Measurements from ENCODE around the gene HSDL2. TPM values are rescaled to one million over a fixed set of nuclear protein-coding genes. Genes with fewer than 3 reads are reported as not detected.

Gene HSDL2
- total RNA-seq, 1 donor from 2014 or later = 55.3 TPM

DNA sequence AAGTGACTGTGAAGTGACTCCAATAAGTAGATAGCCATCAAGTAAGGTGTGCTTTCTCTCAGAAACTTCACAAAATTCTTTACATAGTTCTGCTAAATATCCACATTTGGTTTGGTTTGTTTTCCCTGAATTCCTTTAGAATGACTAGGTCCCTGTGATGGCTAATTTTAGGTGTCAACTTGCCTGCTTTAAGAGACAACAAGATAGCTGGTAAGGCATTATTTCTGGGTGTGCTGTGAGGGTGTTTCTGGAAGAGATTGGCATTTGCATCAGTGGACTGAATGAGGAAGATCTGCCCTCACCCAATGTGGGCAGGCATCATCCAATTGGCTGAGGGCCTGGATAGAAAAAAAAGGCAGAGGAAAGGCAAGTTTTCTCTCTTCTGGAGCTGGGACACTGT, 38.2 kb upstream of the HSDL2 start:
- DNase-seq (no peak), ATAC-seq (no peak)
- no peaks in the 10 kb centered on the region for H3K27me3 ChIP-seq (ENCODE audit: low read depth)
- no peak overlapping the region for H3K4me3 ChIP-seq
- intact Hi-C loops (cut with DNase I) = no loop called here
- TF ChIP-seq, protein P1, sequence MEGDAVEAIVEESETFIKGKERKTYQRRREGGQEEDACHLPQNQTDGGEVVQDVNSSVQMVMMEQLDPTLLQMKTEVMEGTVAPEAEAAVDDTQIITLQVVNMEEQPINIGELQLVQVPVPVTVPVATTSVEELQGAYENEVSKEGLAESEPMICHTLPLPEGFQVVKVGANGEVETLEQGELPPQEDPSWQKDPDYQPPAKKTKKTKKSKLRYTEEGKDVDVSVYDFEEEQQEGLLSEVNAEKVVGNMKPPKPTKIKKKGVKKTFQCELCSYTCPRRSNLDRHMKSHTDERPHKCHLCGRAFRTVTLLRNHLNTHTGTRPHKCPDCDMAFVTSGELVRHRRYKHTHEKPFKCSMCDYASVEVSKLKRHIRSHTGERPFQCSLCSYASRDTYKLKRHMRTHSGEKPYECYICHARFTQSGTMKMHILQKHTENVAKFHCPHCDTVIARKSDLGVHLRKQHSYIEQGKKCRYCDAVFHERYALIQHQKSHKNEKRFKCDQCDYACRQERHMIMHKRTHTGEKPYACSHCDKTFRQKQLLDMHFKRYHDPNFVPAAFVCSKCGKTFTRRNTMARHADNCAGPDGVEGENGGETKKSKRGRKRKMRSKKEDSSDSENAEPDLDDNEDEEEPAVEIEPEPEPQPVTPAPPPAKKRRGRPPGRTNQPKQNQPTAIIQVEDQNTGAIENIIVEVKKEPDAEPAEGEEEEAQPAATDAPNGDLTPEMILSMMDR (IDR thresholded peaks at IDR 0.05) = no peak
- H3K36me3 ChIP-seq = no peaks in the 10 kb centered on the region
- no peaks in the 10 kb centered on the region for H3K4me1 ChIP-seq
- no peaks in the 10 kb centered on the region for H3K9me3 ChIP-seq
- H3K27ac ChIP-seq = no peak overlapping the region

DNA sequence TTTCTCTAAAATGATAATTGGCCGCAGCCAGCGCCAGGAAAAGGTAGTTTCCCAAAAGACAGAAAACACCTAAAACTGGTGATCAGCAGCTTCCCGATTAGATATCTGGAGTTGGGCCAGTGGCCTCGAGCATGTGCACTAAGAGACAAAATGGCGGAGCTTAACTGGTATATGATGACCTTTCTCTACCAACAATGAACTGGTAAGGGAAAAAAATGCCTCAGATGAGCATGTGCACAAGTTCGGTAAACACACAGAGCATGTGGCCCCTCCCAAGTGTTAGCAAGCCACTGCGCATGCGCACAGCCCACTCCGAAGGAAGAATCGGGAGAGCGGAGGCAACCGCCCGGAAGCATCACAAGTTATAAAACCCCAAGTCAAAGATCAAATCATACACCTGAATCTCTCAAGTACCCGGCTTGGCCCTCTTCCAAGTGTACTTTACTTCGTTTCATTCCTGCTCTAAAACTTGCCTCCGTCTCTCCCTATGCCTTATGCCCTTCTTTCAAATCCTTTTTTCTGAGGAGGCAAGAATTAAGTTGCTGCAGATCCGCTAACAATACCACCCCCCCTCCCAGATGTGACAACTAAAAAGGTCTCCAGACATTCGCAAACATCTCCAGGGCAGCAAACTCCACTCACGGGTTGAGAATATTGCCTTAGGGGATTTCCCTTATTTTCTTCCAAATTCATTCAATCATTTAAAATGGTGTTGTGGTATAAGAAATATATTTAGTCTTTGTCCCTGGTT, 31.5 kb upstream of the HSDL2 start:
- Histone ChIP-seq H3K27me3 (ENCODE audit: low read depth) (no peaks in the 10 kb centered on the region), H3K4me1 (no peaks in the 10 kb centered on the region), H3K27ac (no peak overlapping the region), H3K4me3 (peak overlapping the region; percentile 49), H3K36me3 (no peaks in the 10 kb centered on the region), H3K9me3 (no peaks in the 10 kb centered on the region)
- TF ChIP-seq, protein P1 (IDR thresholded peaks at IDR 0.05) = no peak
- DNase-seq = peak; percentile 89
- ATAC-seq = peak; percentile 83 to 91
- intact Hi-C loops (cut with DNase I) = no loop called here

DNA sequence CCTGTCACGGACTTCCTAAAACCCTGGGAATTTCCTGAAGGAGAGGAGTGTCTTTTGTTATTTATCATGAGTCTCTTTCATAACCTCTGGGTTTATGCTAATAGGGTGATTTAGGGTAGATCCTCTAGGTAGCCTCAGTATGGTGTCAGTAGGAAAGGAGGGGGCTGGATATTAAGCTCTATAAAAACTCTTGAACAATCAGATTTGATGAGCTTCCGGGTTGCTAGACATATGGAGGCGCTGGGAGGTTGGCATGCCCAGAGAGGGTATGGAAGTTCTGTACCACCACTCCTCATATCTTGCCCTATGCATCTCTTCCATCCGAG, 30.9 kb upstream of the HSDL2 start:
- DNase-seq (no peak), ATAC-seq (peak in 1 of 2 donors; percentile 45)
- Histone ChIP-seq H3K9me3 (no peaks in the 10 kb centered on the region), H3K36me3 (no peaks in the 10 kb centered on the region), H3K4me1 (no peaks in the 10 kb centered on the region), H3K4me3 (peak overlapping the region; percentile 49), H3K27me3 (ENCODE audit: low read depth) (no peaks in the 10 kb centered on the region), H3K27ac (no peak overlapping the region)
- intact Hi-C loops (cut with DNase I) = no loop called here
- TF ChIP-seq, protein P1 (IDR thresholded peaks at IDR 0.05) = no peak

DNA sequence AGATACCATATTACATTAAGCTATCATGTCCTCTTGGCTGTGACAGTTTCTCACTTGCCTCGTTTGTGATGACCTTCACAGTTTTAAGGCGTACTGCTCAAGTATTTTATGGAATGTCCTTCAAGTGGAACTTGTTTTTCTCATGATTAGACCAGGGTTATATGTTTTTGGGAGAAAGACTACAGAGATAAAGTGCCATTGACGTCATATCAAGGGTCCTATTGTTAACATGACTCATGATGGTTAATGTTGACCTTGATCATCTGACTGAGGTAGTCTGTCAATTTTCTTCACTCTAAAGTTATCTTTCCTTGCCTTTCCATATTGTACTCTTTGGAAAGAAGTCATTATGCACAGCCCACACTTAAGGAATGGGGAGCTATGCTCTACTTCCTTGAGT, 28.7 kb upstream of the HSDL2 start:
- H3K4me3 ChIP-seq = no peak overlapping the region
- no peaks in the 10 kb centered on the region for H3K27me3 ChIP-seq (ENCODE audit: low read depth)
- H3K36me3 ChIP-seq = no peaks in the 10 kb centered on the region
- ATAC-seq = no peak
- no peak overlapping the region for H3K27ac ChIP-seq
- no peaks in the 10 kb centered on the region for H3K9me3 ChIP-seq
- TF ChIP-seq, protein P1 (IDR thresholded peaks at IDR 0.05) = no peak
- intact Hi-C loops (cut with DNase I) = loop anchor here (10.0 kb wide), 1 partner anchor 256 kb away; no protein-coding TSS in a partner anchor
- DNase-seq = no peak
- no peaks in the 10 kb centered on the region for H3K4me1 ChIP-seq

DNA sequence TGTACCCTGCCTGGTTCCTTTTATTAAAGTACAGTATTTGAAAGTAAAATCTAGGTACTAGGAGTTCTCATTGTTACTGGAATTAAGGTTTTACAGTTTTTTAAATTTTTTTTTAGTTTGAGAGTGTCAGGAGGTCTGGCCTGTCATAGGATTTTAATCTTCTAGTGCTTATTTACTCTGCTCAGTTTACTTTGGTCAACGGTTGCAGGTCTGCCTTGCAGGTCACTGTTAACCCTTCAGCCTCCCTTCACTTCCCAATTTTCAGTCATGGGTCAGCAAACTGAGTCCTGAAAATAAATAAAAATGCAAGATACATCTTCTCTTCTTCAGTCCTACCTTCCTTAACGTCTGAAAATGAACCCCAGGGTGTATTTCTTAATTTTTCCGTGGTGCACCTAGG, 27.7 kb upstream of the HSDL2 start:
- no peaks in the 10 kb centered on the region for H3K36me3 ChIP-seq
- TF ChIP-seq, protein P1 (IDR thresholded peaks at IDR 0.05) = no peak
- intact Hi-C loops (cut with DNase I) = loop anchor here (10.0 kb wide), 1 partner anchor 257 kb away; no protein-coding TSS in a partner anchor

More for the DNA sequence above, 27.7 kb upstream of the HSDL2 start:
- Histone ChIP-seq H3K27ac (no peak overlapping the region), H3K4me3 (no peak overlapping the region), H3K27me3 (ENCODE audit: low read depth) (no peaks in the 10 kb centered on the region), H3K4me1 (no peaks in the 10 kb centered on the region), H3K9me3 (no peaks in the 10 kb centered on the region)
- DNase-seq = no peak
- no peak for ATAC-seq
